A172 (cell line): Measurements from ENCODE around the gene GAB3. TPM values are rescaled to one million over a fixed set of nuclear protein-coding genes. Genes with fewer than 3 reads are reported as not detected.

Experiments used
- DNase-seq: peaks from one replicate; pipeline ENCODE4 v3.0.0-alpha.2; 2015; ENCODE audit warnings: low spot score
- total RNA-seq: library from RNA; depleted of rRNA; stranded (reverse); fragments of >200 nt; shearing (Covaris generic); gene quantifications from 2 replicates; pipeline ENCODE4 v1.2.3, GENCODE V29; 2014; rRNA removed

Gene GAB3
- total RNA-seq = 0.83 and 0.93 TPM in 2 replicates

- no peak for DNase-seq
Observed at GRCh38 chrX:154750301-154751202, at the start of gene GAB3. TSS of gene GAB3 (minus strand) at chrX:154751077. CDS start at chrX:154751025, 52 bp downstream.

- DNase-seq = peak; percentile 17
Observed at GRCh38 chrX:154799556-154800348, 48.9 kb upstream of the GAB3 start.

GRCh38 chrX:154797006-154797405, 46.1 kb upstream of the GAB3 start:
- peak; percentile 67 for DNase-seq

GRCh38 chrX:154795016-154795415, 44.1 kb upstream of the GAB3 start:
- no peak for DNase-seq

- DNase-seq = no peak
Observed at GRCh38 chrX:154793084-154793795, 42.4 kb upstream of the GAB3 start.

- DNase-seq = no peak
Observed at GRCh38 chrX:154791939-154792338, 41.1 kb upstream of the GAB3 start.

- no peak for DNase-seq
Observed at GRCh38 chrX:154791467-154791866, 40.6 kb upstream of the GAB3 start.

- DNase-seq = no peak
Observed at GRCh38 chrX:154785716-154786115, 34.8 kb upstream of the GAB3 start.

- no peak for DNase-seq
Observed at GRCh38 chrX:154784149-154784995, 33.5 kb upstream of the GAB3 start.

- no peak for DNase-seq
Observed at GRCh38 chrX:154780968-154781367, 30.1 kb upstream of the GAB3 start.

- DNase-seq = no peak
Observed at GRCh38 chrX:154779261-154779660, 28.4 kb upstream of the GAB3 start.

- DNase-seq = no peak
Observed at GRCh38 chrX:154776753-154777152, 25.9 kb upstream of the GAB3 start.

GRCh38 chrX:154775419-154776349, 24.8 kb upstream of the GAB3 start:
- peak; percentile 6 for DNase-seq

GRCh38 chrX:154774622-154775021, 23.7 kb upstream of the GAB3 start:
- DNase-seq = no peak

- peak; percentile 95 for DNase-seq
Observed at GRCh38 chrX:154762537-154763296, 11.8 kb upstream of the GAB3 start, which contains the start of gene DKC1. TSS of gene DKC1 (plus strand) at chrX:154762864. CDS start at chrX:154762966, 102 bp downstream.

GRCh38 chrX:154761977-154762536, 11.2 kb upstream of the GAB3 start:
- no peak for DNase-seq

GRCh38 chrX:154758696-154759095, 7.8 kb upstream of the GAB3 start:
- DNase-seq = no peak

- DNase-seq = no peak
Observed at GRCh38 chrX:154751669-154752271, 893 bp upstream of the GAB3 start.
